MCF 10A (cell line): ENCODE measurements around the gene MATR3. TPM values are rescaled to one million over a fixed set of nuclear protein-coding genes. Genes with fewer than 3 reads are reported as not detected.

Source experiments
- BruUV-seq: library from RNA; stranded (reverse); fragments of 400-500 nt; replicated peaks from 2 replicates; lab custom pipeline; 2021; lab: Mats Ljungman, UMichigan
- CTCF ChIA-PET: fragments of 300-600 bp; sonication (Branson Sonifier 250); formaldehyde crosslinking; extraction: SDS; loops from one replicate; lab custom pipeline; 2021; ENCODE audit warnings: antibody characterized with exemption, inconsistent platforms; lab: Yijun Ruan, JAX
- POLR2A ChIA-PET: fragments of 300-600, 350-650 bp; sonication (Branson Sonifier 250); formaldehyde crosslinking; extraction: SDS; loops from one replicate; lab custom pipeline; 2020; ENCODE audit warnings: antibody characterized with exemption, inconsistent platforms; lab: Yijun Ruan, JAX
- DNase-seq: peaks from one replicate; pipeline ENCODE4 v3.0.0-alpha.2; 2018; ENCODE audit not compliant: unreplicated experiment
- H3K27ac Mint-ChIP-seq: one replicate; pipeline ENCODE4 v1.8.0; 2022; ENCODE audit warnings: mild to moderate bottlenecking, low read depth, mixed read lengths; ENCODE audit not compliant: unreplicated experiment
- H3K27me3 Mint-ChIP-seq: one replicate; pipeline ENCODE4 v1.8.0; 2022; ENCODE audit warnings: mixed read lengths; ENCODE audit not compliant: insufficient read depth, unreplicated experiment
- H3K36me3 Mint-ChIP-seq: one replicate; pipeline ENCODE4 v1.8.0; 2022; ENCODE audit warnings: mild to moderate bottlenecking, moderate library complexity, mixed read lengths; ENCODE audit not compliant: insufficient read depth, unreplicated experiment
- H3K4me1 Mint-ChIP-seq: one replicate; pipeline ENCODE4 v1.8.0; 2022; ENCODE audit warnings: mixed read lengths; ENCODE audit not compliant: insufficient read depth, unreplicated experiment
- H3K4me3 Mint-ChIP-seq: one replicate; pipeline ENCODE4 v1.8.0; 2022; ENCODE audit warnings: mild to moderate bottlenecking, moderate library complexity, mixed read lengths; ENCODE audit not compliant: unreplicated experiment
- H3K9me3 Mint-ChIP-seq: one replicate; pipeline ENCODE4 v1.8.0; 2022; ENCODE audit warnings: mixed read lengths; ENCODE audit not compliant: unreplicated experiment
- CTCF ChIP-seq: fragments of 200-600 bp; IDR thresholded peaks from one replicate; pipeline ENCODE4 v1.8.0; 2022; ENCODE audit warnings: antibody characterized with exemption, mild to moderate bottlenecking; ENCODE audit not compliant: unreplicated experiment
- intact Hi-C: fragments of 100-400 bp; cut with micrococcal nuclease; formaldehyde crosslinking; loops from 2 replicates; pipeline ENCODE4 v1.14.1; 2022
- total RNA-seq: library from RNA; stranded (reverse); gene quantifications from 2 replicates; pipeline ENCODE4 v1.2.3, GENCODE V29; 2022

Gene MATR3
- total RNA-seq, 1 experiment from 2014 or later, result 159 TPM

GRCh38 chr5:139378941-139379361 lies 85.4 kb downstream of the MATR3 start:
- H3K27ac Mint-ChIP-seq, result peak overlapping the region; percentile 33
- no peaks in the 10 kb centered on the region for H3K9me3 Mint-ChIP-seq
- CTCF ChIA-PET, result no interaction called here
- peaks cover 6% of the 10 kb centered on the region for H3K36me3 Mint-ChIP-seq
- no TSS peak for BruUV-seq
- POLR2A ChIA-PET, result no interaction called here
- intact Hi-C loops, result no loop called here
- no peak for DNase-seq
- H3K4me3 Mint-ChIP-seq, result no peak overlapping the region
- peaks cover 8% of the 10 kb centered on the region for H3K4me1 Mint-ChIP-seq
- H3K27me3 Mint-ChIP-seq, result no peaks in the 10 kb centered on the region
- no peak for TF ChIP-seq CTCF

GRCh38 chr5:139379626-139380449 lies 86.3 kb downstream of the MATR3 start:
- Mint-ChIP-seq H3K27ac (peak overlapping the region; percentile 33), H3K4me3 (no peak overlapping the region), H3K4me1 (peaks cover 5% of the 10 kb centered on the region), H3K9me3 (no peaks in the 10 kb centered on the region), H3K36me3 (peaks cover 3% of the 10 kb centered on the region), H3K27me3 (no peaks in the 10 kb centered on the region)
- DNase-seq, result no peak
- POLR2A ChIA-PET, result interaction anchor here (0.7 kb wide), 1 partner anchor 37 kb away, joined by 3 read pairs; no protein-coding TSS in a partner anchor
- BruUV-seq, result no TSS peak
- intact Hi-C loops, result no loop called here
- TF ChIP-seq CTCF, result no peak
- CTCF ChIA-PET, result no interaction called here

Other genes starting within 250 kb of the MATR3 start
- gene SIL1, start 95.4 kb upstream of the MATR3 start, total RNA-seq, result 114 and 175 TPM in 2 replicates
- gene PAIP2, start 48.1 kb downstream of the MATR3 start, total RNA-seq, result 104 and 108 TPM in 2 replicates
- not detected in 2 replicates for gene SLC23A1, start 89.6 kb downstream of the MATR3 start, total RNA-seq
- gene MZB1, start 96.2 kb downstream of the MATR3 start, total RNA-seq, result not detected in 2 replicates
- 2.3 and 3.1 TPM in 2 replicates for gene PROB1, start 101.4 kb downstream of the MATR3 start, total RNA-seq
- gene SPATA24, start 110.3 kb downstream of the MATR3 start, total RNA-seq, result 9.8 and 11.6 TPM in 2 replicates
- gene DNAJC18, start 145.8 kb downstream of the MATR3 start, total RNA-seq, result 14.1 and 15.1 TPM in 2 replicates
- not detected in 2 replicates for gene ECSCR, start 169.0 kb downstream of the MATR3 start, total RNA-seq
- not detected in 2 replicates for gene SMIM33, start 177.3 kb downstream of the MATR3 start, total RNA-seq
- 33.1 and 35.1 TPM in 2 replicates for gene STING1, start 189.0 kb downstream of the MATR3 start, total RNA-seq